ENCODE results near the gene ATP5F1C. TPM values are rescaled to one million over a fixed set of nuclear protein-coding genes. Genes with fewer than 3 reads are reported as not detected.

ATP5F1C gene
- total and polyA plus RNA-seq, 2 donors (not counting 3 experiments of a cell fraction or from before 2014, with no cell fraction given), result 184 to 290 TPM

GRCh38 chr10:7853226-7853842 is 65.4 kb downstream of the ATP5F1C start:
- Histone ChIP-seq H3K9me3 (replicated peaks; ENCODE audit: control insufficient read depth, insufficient read depth, low read length) (no peaks in the 10 kb centered on the region), H3K4me1 (ENCODE audit: control insufficient read depth, extremely low read depth, insufficient read depth, low read length) (no peaks in the 10 kb centered on the region), H3K36me3 (ENCODE audit: control insufficient read depth in 2 of 2, extremely low read depth in 1 of 2, insufficient read depth in 2 of 2, low read length in 2 of 2) (no peaks in the 10 kb centered on the region), H3K9me1 (replicated peaks; ENCODE audit: control insufficient read depth, extremely low read depth, insufficient read depth, low read length) (no peaks in the 10 kb centered on the region), H3K27ac (ENCODE audit: insufficient read depth, low read depth, low read length) (no peak overlapping the region), H3K79me2 (ENCODE audit: control insufficient read depth, insufficient read depth, low read length) (peaks cover 2% of the 10 kb centered on the region), H3K4me2 (ENCODE audit: insufficient read depth, low read length) (no peak overlapping the region), H2AFZ (ENCODE audit: low read depth, low read length) (no peak overlapping the region), H4K20me1 (replicated peaks; ENCODE audit: control insufficient read depth, extremely low read depth, insufficient read depth, low read length) (no peaks in the 10 kb centered on the region), H3K4me3 (replicated peaks in 1 of 3; ENCODE audit: insufficient read depth in 1 of 3, low read depth in 1 of 3, low read length in 3 of 3) (no peak overlapping the region), H3K27me3 (ENCODE audit: control insufficient read depth in 2 of 2, insufficient read depth in 2 of 2, low read length in 2 of 2) (no peaks in the 10 kb centered on the region), H3K9ac (replicated peaks; ENCODE audit: extremely low read depth, insufficient read depth, low read length) (no peak overlapping the region)
- intact Hi-C loops (cut with micrococcal nuclease), result no loop called here
- dilution Hi-C loops (cut with MboI; ENCODE audit: extremely low pct_ligation_motif_present, low sequenced_read_pairs), result no loop called here
- POLR2A ChIA-PET, result no interaction called here
- BruUV-seq (replicated peaks), result no TSS peak
- CTCF ChIA-PET, result no interaction called here
- DNase-seq (ENCODE audit: low read depth, low spot score) (no peak), FAIRE-seq (no peak)
- TF ChIP-seq POLR2A (IDR thresholded peaks at IDR 0.05; ENCODE audit: low read depth, low read length) (no peak), FOS (IDR thresholded peaks at IDR 0.05; ENCODE audit: borderline replicate concordance, insufficient read depth, low read length) (no peak), MAX (IDR thresholded peaks at IDR 0.05; ENCODE audit: insufficient read depth, insufficient read length) (no peak), MYC (IDR thresholded peaks at IDR 0.05; ENCODE audit: low read depth, low read length) (no peak), CTCF (IDR thresholded peaks at IDR 0.05; ENCODE audit: extremely low read depth in 1 of 2, insufficient read depth in 1 of 2, low read depth in 1 of 2, low read length in 2 of 2) (no peak), EZH2 (IDR thresholded peaks at IDR 0.05; ENCODE audit: borderline replicate concordance, low read depth, low read length, severe bottlenecking) (no peak), GATA2 (IDR thresholded peaks at IDR 0.05; ENCODE audit: insufficient read depth, insufficient read length, low read depth, low read length) (no peak), JUN (IDR thresholded peaks at IDR 0.05; ENCODE audit: borderline replicate concordance, insufficient read depth, insufficient read length, low read depth) (no peak), POLR2AphosphoS5 (IDR thresholded peaks at IDR 0.05; ENCODE audit: insufficient read depth, low read depth, low read length) (no peak)
